AG10803 (cell line): ENCODE results near the gene DUSP15.
A peak's percentile ranks its signal among the peaks of the same experiment; 100 is the strongest.
"Not testable (repeated sequence)": the region's sequence is repeated elsewhere in the genome, so short reads cannot be mapped to it uniquely, and the experiment has no call there.

Source experiments
- DNase-seq: peaks from one replicate; pipeline ENCODE4 v3.0.0; 2010; ENCODE audit warnings: low read depth
- H3K4me3 ChIP-seq: 2 replicates; pipeline ENCODE4 v1.5.1; 2011; ENCODE audit warnings: mild to moderate bottlenecking, low read length, control low read depth
- TF ChIP-seq, protein P1 (sequence below): conservative IDR thresholded peaks from 2 replicates; pipeline ENCODE4 v1.5.1; 2011; ENCODE audit warnings: mild to moderate bottlenecking, low read length, control low read depth, inconsistent platforms

The DUSP15 gene, protein sequence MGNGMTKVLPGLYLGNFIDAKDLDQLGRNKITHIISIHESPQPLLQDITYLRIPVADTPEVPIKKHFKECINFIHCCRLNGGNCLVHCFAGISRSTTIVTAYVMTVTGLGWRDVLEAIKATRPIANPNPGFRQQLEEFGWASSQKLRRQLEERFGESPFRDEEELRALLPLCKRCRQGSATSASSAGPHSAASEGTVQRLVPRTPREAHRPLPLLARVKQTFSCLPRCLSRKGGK

DNA sequence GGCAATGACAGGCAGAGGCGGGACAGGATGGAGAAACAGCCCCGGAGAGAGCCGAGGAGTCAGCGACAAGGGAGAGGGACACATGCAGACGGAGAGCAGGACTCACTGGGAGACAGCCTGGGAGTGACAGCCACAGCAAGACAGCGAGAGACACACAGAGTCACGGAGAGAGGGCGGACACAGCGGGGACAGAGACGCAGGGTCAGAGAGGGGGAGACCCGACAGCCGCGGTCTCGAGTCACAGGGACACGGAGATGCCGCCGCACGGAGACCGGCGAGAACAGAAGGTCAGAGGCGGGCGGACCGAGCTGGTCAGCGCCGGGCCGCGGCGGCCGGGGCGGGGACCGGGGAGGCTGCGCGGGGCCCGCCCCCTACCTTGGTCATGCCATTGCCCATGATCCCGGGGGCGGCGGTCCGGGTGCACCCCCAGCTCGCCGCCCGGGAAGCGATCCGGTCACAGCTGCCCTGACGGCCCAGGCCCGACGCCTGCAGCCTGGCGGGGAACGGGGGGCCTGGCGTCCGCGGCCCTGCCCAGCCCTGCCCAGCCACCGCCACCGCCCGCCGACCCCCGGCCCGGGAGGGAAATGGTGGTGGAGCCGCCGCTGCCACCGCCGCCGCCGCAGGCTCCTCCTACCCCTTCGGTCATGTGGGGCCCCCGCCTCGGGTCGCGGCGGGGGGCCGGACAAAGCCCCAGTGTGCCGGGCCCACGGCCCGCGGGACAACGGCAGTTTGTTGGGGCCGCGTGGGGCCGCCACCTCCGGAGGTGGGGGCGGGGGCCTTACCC, at the start of gene DUSP15, which contains the start of gene TTLL9:
Gene DUSP15 (minus strand): TSS at position 586 of the 784 bp plus-strand sequence. CDS start 190 bp downstream, at position 396.
Gene TTLL9 (plus strand): TSS at position 693 of the 784 bp plus-strand sequence. CDS start 493 bp downstream, outside the sequence.
- H3K4me3 ChIP-seq = peak within 1 kb of the TSS; percentile 50
- no peak for DNase-seq
- TF ChIP-seq, protein P1, sequence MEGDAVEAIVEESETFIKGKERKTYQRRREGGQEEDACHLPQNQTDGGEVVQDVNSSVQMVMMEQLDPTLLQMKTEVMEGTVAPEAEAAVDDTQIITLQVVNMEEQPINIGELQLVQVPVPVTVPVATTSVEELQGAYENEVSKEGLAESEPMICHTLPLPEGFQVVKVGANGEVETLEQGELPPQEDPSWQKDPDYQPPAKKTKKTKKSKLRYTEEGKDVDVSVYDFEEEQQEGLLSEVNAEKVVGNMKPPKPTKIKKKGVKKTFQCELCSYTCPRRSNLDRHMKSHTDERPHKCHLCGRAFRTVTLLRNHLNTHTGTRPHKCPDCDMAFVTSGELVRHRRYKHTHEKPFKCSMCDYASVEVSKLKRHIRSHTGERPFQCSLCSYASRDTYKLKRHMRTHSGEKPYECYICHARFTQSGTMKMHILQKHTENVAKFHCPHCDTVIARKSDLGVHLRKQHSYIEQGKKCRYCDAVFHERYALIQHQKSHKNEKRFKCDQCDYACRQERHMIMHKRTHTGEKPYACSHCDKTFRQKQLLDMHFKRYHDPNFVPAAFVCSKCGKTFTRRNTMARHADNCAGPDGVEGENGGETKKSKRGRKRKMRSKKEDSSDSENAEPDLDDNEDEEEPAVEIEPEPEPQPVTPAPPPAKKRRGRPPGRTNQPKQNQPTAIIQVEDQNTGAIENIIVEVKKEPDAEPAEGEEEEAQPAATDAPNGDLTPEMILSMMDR = no peak

DNA sequence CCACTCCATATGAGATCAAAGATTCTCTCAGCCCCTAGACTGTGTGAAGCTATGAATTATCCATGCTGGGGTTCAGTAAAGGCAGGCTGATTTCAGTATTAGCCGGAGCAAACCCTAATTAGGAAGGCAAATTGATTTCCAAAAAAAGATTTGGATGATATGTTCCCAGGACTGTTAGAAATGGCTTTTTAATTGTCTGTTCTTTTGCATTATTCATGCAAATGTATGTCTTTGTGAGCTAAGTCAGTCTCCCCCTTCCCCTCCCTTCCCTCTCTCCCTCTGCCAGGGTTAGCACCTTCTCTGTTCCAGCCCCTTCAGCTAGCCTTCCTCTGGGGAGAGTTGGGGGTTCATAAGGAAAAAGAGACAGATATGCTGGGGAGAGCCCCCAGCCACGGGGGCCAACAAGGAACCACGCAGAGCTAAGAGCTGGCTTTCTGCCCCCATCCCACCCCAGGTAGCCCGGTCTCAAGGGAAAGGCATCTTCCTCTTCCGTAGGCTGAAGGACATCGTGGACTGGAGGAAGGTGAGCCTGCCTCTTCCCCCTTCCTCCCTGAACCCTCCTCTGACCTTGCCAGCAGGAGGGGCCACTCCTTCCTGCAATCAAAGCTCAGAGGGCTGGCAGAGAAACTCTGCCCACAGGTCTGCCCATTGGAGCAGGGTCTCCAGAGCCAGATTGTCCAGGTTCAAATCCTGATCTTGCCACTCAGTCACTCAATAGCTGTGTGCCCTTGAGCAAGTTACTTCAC, 49.3 kb upstream of the DUSP15 start:
- no peak overlapping the region for H3K4me3 ChIP-seq
- TF ChIP-seq, protein P1 = no peak
- no peak for DNase-seq

DNA sequence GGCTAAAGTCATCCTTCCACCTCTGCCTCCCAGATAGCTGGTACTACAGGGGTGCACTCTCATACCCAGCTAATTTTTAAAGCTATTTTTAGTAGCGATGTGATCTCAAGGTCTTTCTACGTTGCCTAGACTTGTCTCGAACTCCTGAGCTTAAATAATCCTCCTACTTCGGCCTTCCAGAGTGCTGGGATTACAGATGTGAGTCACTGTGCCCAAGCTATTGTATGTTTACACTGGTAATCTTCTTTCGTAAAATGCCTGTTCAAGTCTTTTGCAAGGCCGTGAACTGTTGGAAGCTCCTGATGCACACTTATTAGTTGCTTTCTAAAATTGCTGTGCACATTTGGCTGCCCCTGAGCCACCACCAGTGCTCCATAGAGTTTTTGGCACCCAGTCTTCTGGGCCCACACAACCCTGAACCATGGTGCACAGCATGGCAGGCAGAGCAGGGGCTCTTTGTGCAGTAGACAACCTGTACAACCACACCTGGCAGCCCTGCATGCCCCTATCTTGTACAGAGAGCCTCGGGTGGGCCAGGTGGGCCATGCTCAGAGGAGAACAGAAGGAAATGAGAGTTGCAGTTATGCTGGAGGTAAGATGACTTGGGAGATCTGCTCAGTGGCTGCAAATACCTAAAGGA, 48.3 kb upstream of the DUSP15 start:
- TF ChIP-seq, protein P1 = no peak
- no peak for DNase-seq

DNA sequence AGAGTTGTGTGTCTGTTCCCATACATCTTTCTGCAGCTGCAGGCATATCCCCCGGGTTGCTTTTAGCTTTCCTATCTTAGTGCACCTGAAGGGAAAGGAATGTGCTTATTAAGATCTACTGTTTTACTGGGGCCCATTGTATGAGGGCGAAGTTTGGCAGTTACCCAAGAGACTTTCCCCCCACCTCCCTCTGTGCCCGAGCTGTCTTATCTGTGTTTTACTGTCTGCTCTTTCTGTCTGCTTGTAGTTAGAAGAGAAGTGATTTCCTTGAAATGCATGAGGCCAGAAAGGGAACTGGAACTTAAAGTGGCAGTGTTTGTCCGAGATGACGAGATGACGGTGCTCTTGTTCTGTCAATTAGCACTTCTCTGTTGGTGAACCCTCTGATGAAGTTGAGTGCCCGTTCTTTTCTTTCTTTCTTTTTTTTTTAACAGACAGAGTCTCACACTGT, 47.7 kb upstream of the DUSP15 start:
- not testable (repeated sequence) for H3K4me3 ChIP-seq, DNase-seq

More for the DNA sequence above, 48.3 kb upstream of the DUSP15 start:
- no peak overlapping the region for H3K4me3 ChIP-seq

DNA sequence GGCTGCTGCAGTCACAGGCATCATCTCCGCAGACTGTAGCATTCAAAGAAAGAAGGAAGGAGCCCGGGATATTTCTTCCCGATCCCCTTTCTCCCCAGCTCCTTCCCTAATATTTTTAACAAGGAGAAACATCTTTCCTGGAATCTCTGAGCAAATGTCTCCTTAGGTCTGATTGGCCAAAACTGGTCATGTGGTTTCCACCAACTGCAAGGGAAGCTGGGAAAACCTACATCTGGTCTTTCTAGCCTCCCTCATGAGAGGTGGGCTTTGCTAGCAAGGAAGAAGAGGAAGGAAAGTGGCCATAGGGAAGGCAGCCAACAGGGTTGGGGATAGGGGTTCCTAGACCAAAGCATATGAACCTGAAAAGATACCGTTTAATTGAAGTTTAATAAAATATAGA, 46.4 kb upstream of the DUSP15 start:
- H3K4me3 ChIP-seq = no peak overlapping the region
- no peak for DNase-seq
- TF ChIP-seq, protein P1 = no peak

DNA sequence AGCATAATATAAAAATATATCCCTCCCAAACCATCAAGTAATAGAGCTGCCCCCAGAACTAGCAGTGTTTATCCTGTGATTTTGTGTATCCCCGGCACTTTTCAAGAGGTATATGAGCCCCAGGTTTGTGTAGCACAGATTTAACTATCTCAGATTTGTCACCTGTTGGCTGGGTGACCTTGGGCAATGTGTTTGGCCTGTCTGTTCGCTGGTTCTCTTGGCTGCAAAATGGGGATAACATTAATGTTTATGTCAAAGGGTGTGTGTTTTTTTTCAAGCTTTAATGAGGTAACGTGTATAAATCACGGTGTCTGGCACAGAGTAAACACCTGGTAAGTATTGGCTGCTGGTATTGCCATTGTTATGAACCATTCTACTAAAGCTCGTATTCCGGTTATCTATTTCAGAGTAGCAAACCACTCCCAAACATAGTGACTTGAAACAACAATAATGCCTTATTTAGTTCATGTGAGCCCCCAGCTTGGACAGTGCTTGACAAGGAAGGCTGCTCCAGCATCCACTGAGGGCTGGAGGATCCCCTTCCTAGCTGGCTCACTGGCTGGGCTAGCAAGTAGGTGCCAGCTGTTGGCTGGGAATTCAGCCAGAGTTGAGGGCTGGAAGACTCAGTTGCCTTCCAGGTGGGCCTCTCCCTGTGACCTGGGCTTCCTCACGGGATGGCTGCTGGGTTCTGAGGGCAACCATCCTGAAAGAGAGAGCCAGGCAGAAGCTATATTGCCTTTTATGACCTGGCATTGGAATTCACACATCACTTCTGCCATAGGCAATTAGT, 45.4 kb upstream of the DUSP15 start:
- no peak overlapping the region for H3K4me3 ChIP-seq
- TF ChIP-seq, protein P1 = no peak
- DNase-seq = no peak
